Bone marrow (tissue), 2 donors: ENCODE data around the gene KCNQ4.

Experiments
- DNase-seq, 2 donors: peaks; one replicate each; lab custom pipeline; 2025; lab: John Stamatoyannopoulos, UW

KCNQ4 gene

GRCh38 chr1:40861224-40862003, 77.8 kb downstream of the KCNQ4 start:
- DNase-seq, result no peak

GRCh38 chr1:40862008-40862863, 78.6 kb downstream of the KCNQ4 start, which contains the start of gene CITED4:
Gene CITED4 (minus strand): TSS chr1:40862363. CDS start chr1:40862127, 236 bp downstream.
- peak; percentile 74 to 83 for DNase-seq

GRCh38 chr1:40868051-40868723, 84.6 kb downstream of the KCNQ4 start:
- no peak for DNase-seq

GRCh38 chr1:40870135-40870728, 86.6 kb downstream of the KCNQ4 start:
- DNase-seq, result no peak

GRCh38 chr1:40872276-40872675, 88.7 kb downstream of the KCNQ4 start:
- DNase-seq, result no peak

GRCh38 chr1:40873863-40874472, 90.4 kb downstream of the KCNQ4 start:
- DNase-seq, result no peak

- no peak for DNase-seq
Measured at GRCh38 chr1:40876436-40876761, 92.8 kb downstream of the KCNQ4 start.

GRCh38 chr1:40876891-40877290, 93.3 kb downstream of the KCNQ4 start:
- no peak for DNase-seq

GRCh38 chr1:40877698-40878097, 94.1 kb downstream of the KCNQ4 start:
- DNase-seq, result peak in 1 of 2 donors; percentile 35

- no peak for DNase-seq
Measured at GRCh38 chr1:40878906-40879305, 95.3 kb downstream of the KCNQ4 start.

- no peak for DNase-seq
Measured at GRCh38 chr1:40879482-40880175, 96.0 kb downstream of the KCNQ4 start.

- DNase-seq, result no peak
Measured at GRCh38 chr1:40880813-40881549, 97.4 kb downstream of the KCNQ4 start.

- DNase-seq, result no peak
Measured at GRCh38 chr1:40884055-40884795, 100.6 kb downstream of the KCNQ4 start.

GRCh38 chr1:40886318-40887011, 102.9 kb downstream of the KCNQ4 start:
- no peak for DNase-seq

GRCh38 chr1:40887012-40887378, 103.4 kb downstream of the KCNQ4 start:
- no peak for DNase-seq

GRCh38 chr1:40887652-40888051, 104.1 kb downstream of the KCNQ4 start:
- no peak for DNase-seq
